GM12878 (cell line): Measurements from ENCODE around the gene LTB. TPM values are rescaled to one million over a fixed set of nuclear protein-coding genes. Genes with fewer than 3 reads are reported as not detected.

ENCODE experiments used
- CHD4 ChIP-seq: fragments of 200-600 bp; sonication (generic); IDR thresholded peaks from 2 replicates; pipeline ENCODE4 v1.6.1; 2016; ENCODE audit warnings: mild to moderate bottlenecking
- EED ChIP-seq: sonication (generic); IDR thresholded peaks from 2 replicates; pipeline ENCODE4 v1.6.1; 2016; ENCODE audit warnings: antibody characterized with exemption, low read depth
- FOXM1 ChIP-seq: IDR thresholded peaks from 2 replicates; pipeline ENCODE4 v1.6.1; 2012; ENCODE audit warnings: low read depth, mild to moderate bottlenecking, inconsistent platforms, low read length, moderate library complexity
- GATAD2B ChIP-seq: fragments of 450-650 bp; conservative IDR thresholded peaks from 2 replicates; pipeline ENCODE4 v1.6.1; 2017; ENCODE audit warnings: low read depth, mild to moderate bottlenecking, moderate library complexity
- IKZF2 ChIP-seq, 2 experiments: fragments of 450-650 bp; IDR thresholded peaks; 2 replicates each; pipeline ENCODE4 v1.6.1; 2017; ENCODE audit warnings: mild to moderate bottlenecking in 2 of 2, moderate library complexity in 2 of 2
- JUND ChIP-seq: IDR thresholded peaks from 2 replicates; pipeline ENCODE4 v1.6.1; 2012; ENCODE audit warnings: low read depth, mild to moderate bottlenecking, low read length, improper control_type of control experiment, moderate library complexity
- LARP7 ChIP-seq: fragments of 450-650 bp; IDR thresholded peaks from 2 replicates; pipeline ENCODE4 v1.6.1; 2017; ENCODE audit warnings: mild to moderate bottlenecking
- MEF2A ChIP-seq: IDR thresholded peaks from 2 replicates; pipeline ENCODE4 v1.6.1; 2011; ENCODE audit warnings: low read depth, mild to moderate bottlenecking, low read length, moderate library complexity; ENCODE audit not compliant: insufficient read depth
- MXI1 ChIP-seq: fragments of 150-350 bp; IDR thresholded peaks from 2 replicates; pipeline ENCODE4 v1.6.1; 2011; ENCODE audit warnings: low read depth, mild to moderate bottlenecking, inconsistent platforms, low read length, improper control_type of control experiment
- NFXL1 ChIP-seq: fragments of 450-650 bp; IDR thresholded peaks from 2 replicates; pipeline ENCODE4 v1.6.1; 2017; ENCODE audit warnings: antibody characterized with exemption, mild to moderate bottlenecking, borderline replicate concordance
- NFYA ChIP-seq: IDR thresholded peaks from 2 replicates; pipeline ENCODE4 v1.6.1; 2011; ENCODE audit warnings: low read depth, mild to moderate bottlenecking, low read length, improper control_type of control experiment, borderline replicate concordance
- NFYB ChIP-seq: IDR thresholded peaks from 2 replicates; pipeline ENCODE4 v1.6.1; 2011; ENCODE audit warnings: low read depth, mild to moderate bottlenecking, low read length, improper control_type of control experiment, moderate library complexity; ENCODE audit not compliant: insufficient read depth
- POU2F2 ChIP-seq: IDR thresholded peaks from 3 replicates; pipeline ENCODE4 v1.6.1; 2011; ENCODE audit warnings: low read depth, mild to moderate bottlenecking, low read length, borderline replicate concordance
- RAD21 ChIP-seq: IDR thresholded peaks from 2 replicates; pipeline ENCODE4 v1.6.1; 2011; ENCODE audit warnings: mild to moderate bottlenecking, low read depth, low read length, moderate library complexity; ENCODE audit not compliant: insufficient read depth
- RCOR1 ChIP-seq: conservative IDR thresholded peaks from 2 replicates; pipeline ENCODE4 v1.6.1; 2012; ENCODE audit warnings: low read depth, low read length, improper control_type of control experiment
- SMARCA5 ChIP-seq: fragments of 450-650 bp; IDR thresholded peaks from 2 replicates; pipeline ENCODE4 v1.6.1; 2017; ENCODE audit warnings: mild to moderate bottlenecking
- STAT1 ChIP-seq: fragments of 450-650 bp; conservative IDR thresholded peaks from 2 replicates; pipeline ENCODE4 v1.6.1; 2014; ENCODE audit warnings: antibody characterized with exemption, mild to moderate bottlenecking
- polyA plus RNA-seq, 11 experiments: library from polyadenylated mRNA; depleted of rRNA in 4 of 11; unstranded in 6 of 11; stranded (reverse) in 5 of 11; fragments of >200 nt; fragmentation: Nextera tagmentation in 4 of 11; fragmentation: Illumina TruSeq in 1 of 11; extraction: Ambion mirVana in 4 of 11; extraction: Trizol in 1 of 11; gene quantifications; 1 replicate in 1 of 11; 2 replicates in 10 of 11; pipeline versions ENCODE4 v1.2.1 to v1.2.3, GENCODE V29; 2011 to 2016; ENCODE audit warnings: inconsistent platforms in 2 of 11, missing spikeins in 2 of 11, low read depth in 1 of 11
- total RNA-seq, 4 experiments: library from RNA; depleted of rRNA in 3 of 4; stranded (reverse); fragments of >200 nt in 3 of 4; fragmentation: Illumina TruSeq in 1 of 4; extraction: Trizol in 1 of 4; gene quantifications; 2 replicates each; pipeline versions ENCODE4 v1.2.1 to v1.2.3, GENCODE V29; 2013 to 2021
- TF ChIP-seq, protein P1 (sequence below): fragments of 450-650 bp; IDR thresholded peaks from 2 replicates; pipeline ENCODE4 v1.6.1; 2018; ENCODE audit warnings: borderline replicate concordance, mild to moderate bottlenecking; ENCODE audit not compliant: partially characterized antibody
- TF ChIP-seq, protein P2 (sequence below): fragments of 450-650 bp; IDR thresholded peaks from 2 replicates; pipeline ENCODE4 v1.6.1; 2018; ENCODE audit warnings: mild to moderate bottlenecking, low read depth, moderate library complexity; ENCODE audit not compliant: partially characterized antibody
- TF ChIP-seq, protein P3 (sequence below): IDR thresholded peaks from 2 replicates; pipeline ENCODE4 v1.6.1; 2011; ENCODE audit warnings: low read depth, low read length, improper control_type of control experiment, borderline replicate concordance
- TF ChIP-seq, protein P4 (sequence below): fragments of 450-650 bp; IDR thresholded peaks from 2 replicates; pipeline ENCODE4 v1.6.1; 2016; ENCODE audit warnings: mild to moderate bottlenecking
- TF ChIP-seq, protein P5 (sequence below): IDR thresholded peaks from 2 replicates; pipeline ENCODE4 v1.6.1; 2011; ENCODE audit warnings: mild to moderate bottlenecking, low read depth, low read length, moderate library complexity; ENCODE audit not compliant: insufficient replicate concordance

The LTB gene
- total and polyA plus RNA-seq, 10 of the 15 experiments (the other 5 are each of a cell fraction or from before 2014, with no cell fraction given), result 0.71 to 74.3 (median 20.0) TPM

DNA sequence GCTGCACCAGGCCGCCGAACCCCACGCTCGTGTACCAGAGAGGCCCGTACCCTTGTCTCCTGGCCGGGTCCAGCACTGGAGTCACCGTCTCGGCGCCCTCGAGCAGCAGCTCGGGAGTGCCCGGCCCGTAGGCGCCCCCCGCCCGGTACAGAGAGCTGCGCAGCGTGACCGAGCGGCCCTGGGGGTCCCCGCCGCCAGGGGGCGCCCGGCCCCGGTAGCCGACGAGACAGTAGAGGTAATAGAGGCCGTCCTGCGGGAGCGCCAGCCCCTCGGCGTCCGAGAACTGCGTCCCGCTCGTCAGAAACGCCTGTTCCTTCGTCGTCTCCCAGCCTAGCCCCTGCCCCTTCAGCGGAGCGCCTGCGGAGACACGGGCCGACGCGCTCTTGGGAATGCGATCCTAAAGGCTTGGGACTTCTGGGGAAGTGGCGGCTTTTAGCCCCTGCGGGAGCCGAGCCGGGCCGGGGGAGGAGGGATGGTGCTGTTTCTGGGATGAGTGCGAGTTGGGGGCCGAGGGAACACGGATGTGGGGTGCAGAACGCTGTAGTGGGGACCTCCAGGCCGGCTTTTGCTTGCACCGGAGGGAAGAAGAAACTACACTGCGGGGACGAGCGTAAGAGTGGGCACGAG lies 1.3 kb downstream of the LTB start (continued):
- no peak for TF ChIP-seq NFXL1
- TF ChIP-seq, protein P1, sequence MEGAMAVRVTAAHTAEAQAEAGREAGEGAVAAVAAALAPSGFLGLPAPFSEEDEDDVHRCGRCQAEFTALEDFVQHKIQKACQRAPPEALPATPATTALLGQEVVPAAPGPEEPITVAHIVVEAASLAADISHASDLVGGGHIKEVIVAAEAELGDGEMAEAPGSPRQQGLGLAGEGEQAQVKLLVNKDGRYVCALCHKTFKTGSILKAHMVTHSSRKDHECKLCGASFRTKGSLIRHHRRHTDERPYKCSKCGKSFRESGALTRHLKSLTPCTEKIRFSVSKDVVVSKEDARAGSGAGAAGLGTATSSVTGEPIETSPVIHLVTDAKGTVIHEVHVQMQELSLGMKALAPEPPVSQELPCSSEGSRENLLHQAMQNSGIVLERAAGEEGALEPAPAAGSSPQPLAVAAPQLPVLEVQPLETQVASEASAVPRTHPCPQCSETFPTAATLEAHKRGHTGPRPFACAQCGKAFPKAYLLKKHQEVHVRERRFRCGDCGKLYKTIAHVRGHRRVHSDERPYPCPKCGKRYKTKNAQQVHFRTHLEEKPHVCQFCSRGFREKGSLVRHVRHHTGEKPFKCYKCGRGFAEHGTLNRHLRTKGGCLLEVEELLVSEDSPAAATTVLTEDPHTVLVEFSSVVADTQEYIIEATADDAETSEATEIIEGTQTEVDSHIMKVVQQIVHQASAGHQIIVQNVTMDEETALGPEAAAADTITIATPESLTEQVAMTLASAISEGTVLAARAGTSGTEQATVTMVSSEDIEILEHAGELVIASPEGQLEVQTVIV, result no peak
- TF ChIP-seq NFYB, result no peak
- no peak for TF ChIP-seq NFYA
- peak; percentile 51 to 74; a peak in 3 of 4 replicates for TF ChIP-seq IKZF2 (IDR thresholded peaks at IDR 0.05)
- 0 out of 2 replicates have a peak, but pooled peaks have one; percentile 76 for TF ChIP-seq STAT1
- no peak for TF ChIP-seq FOXM1
- peak; percentile 44; the same call in 1 of the 2 replicates for TF ChIP-seq MXI1
- TF ChIP-seq, protein P2, sequence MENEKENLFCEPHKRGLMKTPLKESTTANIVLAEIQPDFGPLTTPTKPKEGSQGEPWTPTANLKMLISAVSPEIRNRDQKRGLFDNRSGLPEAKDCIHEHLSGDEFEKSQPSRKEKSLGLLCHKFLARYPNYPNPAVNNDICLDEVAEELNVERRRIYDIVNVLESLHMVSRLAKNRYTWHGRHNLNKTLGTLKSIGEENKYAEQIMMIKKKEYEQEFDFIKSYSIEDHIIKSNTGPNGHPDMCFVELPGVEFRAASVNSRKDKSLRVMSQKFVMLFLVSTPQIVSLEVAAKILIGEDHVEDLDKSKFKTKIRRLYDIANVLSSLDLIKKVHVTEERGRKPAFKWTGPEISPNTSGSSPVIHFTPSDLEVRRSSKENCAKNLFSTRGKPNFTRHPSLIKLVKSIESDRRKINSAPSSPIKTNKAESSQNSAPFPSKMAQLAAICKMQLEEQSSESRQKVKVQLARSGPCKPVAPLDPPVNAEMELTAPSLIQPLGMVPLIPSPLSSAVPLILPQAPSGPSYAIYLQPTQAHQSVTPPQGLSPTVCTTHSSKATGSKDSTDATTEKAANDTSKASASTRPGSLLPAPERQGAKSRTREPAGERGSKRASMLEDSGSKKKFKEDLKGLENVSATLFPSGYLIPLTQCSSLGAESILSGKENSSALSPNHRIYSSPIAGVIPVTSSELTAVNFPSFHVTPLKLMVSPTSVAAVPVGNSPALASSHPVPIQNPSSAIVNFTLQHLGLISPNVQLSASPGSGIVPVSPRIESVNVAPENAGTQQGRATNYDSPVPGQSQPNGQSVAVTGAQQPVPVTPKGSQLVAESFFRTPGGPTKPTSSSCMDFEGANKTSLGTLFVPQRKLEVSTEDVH, result no peak
- TF ChIP-seq, protein P3, sequence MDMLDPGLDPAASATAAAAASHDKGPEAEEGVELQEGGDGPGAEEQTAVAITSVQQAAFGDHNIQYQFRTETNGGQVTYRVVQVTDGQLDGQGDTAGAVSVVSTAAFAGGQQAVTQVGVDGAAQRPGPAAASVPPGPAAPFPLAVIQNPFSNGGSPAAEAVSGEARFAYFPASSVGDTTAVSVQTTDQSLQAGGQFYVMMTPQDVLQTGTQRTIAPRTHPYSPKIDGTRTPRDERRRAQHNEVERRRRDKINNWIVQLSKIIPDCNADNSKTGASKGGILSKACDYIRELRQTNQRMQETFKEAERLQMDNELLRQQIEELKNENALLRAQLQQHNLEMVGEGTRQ, result no peak
- TF ChIP-seq JUND, result no peak
- peak; percentile 51 for TF ChIP-seq EED
- peak; percentile 67 for TF ChIP-seq RAD21
- TF ChIP-seq GATAD2B, result peak; percentile 78; the same call in 1 of the 2 replicates
- TF ChIP-seq, protein P4, sequence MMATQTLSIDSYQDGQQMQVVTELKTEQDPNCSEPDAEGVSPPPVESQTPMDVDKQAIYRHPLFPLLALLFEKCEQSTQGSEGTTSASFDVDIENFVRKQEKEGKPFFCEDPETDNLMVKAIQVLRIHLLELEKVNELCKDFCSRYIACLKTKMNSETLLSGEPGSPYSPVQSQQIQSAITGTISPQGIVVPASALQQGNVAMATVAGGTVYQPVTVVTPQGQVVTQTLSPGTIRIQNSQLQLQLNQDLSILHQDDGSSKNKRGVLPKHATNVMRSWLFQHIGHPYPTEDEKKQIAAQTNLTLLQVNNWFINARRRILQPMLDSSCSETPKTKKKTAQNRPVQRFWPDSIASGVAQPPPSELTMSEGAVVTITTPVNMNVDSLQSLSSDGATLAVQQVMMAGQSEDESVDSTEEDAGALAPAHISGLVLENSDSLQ, result no peak
- no peak for TF ChIP-seq POU2F2
- TF ChIP-seq RCOR1, result no peak
- TF ChIP-seq CHD4, result no peak
- peak; percentile 98 for TF ChIP-seq SMARCA5
- TF ChIP-seq, protein P5, sequence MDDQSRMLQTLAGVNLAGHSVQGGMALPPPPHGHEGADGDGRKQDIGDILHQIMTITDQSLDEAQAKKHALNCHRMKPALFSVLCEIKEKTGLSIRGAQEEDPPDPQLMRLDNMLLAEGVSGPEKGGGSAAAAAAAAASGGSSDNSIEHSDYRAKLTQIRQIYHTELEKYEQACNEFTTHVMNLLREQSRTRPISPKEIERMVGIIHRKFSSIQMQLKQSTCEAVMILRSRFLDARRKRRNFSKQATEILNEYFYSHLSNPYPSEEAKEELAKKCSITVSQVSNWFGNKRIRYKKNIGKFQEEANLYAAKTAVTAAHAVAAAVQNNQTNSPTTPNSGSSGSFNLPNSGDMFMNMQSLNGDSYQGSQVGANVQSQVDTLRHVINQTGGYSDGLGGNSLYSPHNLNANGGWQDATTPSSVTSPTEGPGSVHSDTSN, result no peak
- peak; percentile 77 for TF ChIP-seq LARP7
- peak; percentile 31; the same call in 1 of the 2 replicates for TF ChIP-seq MEF2A
